DND-41 (cell line): ENCODE results near the gene ZNF740.
A peak's percentile ranks its signal among the peaks of the same experiment; 100 is the strongest.

Experiments
- ATAC-seq: fragments of 200-7000 bp; cut with Tn5 transposase; 3 replicates; pipeline ENCODE4 v1.9.1; 2021; ENCODE audit warnings: low read depth; ENCODE audit not compliant: insufficient read depth
- DNase-seq: peaks from one replicate; pipeline ENCODE4 v3.0.0-alpha.2; 2020
- H2AFZ ChIP-seq: 2 replicates; pipeline ENCODE4 v1.6.0; 2012; ENCODE audit warnings: low read depth, low read length
- H3K27ac ChIP-seq: 2 replicates; pipeline ENCODE4 v1.5.1; 2012; ENCODE audit warnings: low read length, inconsistent platforms
- H3K27me3 ChIP-seq: fragments of 200-600 bp; sonication (generic); 2 replicates; pipeline ENCODE4 v1.6.0; 2012; ENCODE audit warnings: low read length, mild to moderate bottlenecking, inconsistent platforms; ENCODE audit not compliant: insufficient read depth, poor library complexity
- H3K36me3 ChIP-seq: 2 replicates; pipeline ENCODE4 v1.5.1; 2012; ENCODE audit warnings: low read length, inconsistent platforms; ENCODE audit not compliant: insufficient read depth
- H3K4me1 ChIP-seq: 2 replicates; pipeline ENCODE4 v1.5.1; 2012; ENCODE audit warnings: mild to moderate bottlenecking, low read length; ENCODE audit not compliant: insufficient read depth
- H3K4me2 ChIP-seq: 2 replicates; pipeline ENCODE4 v1.6.0; 2012; ENCODE audit warnings: mild to moderate bottlenecking, moderate library complexity, low read length, inconsistent platforms; ENCODE audit not compliant: insufficient read depth
- H3K4me3 ChIP-seq, 2 experiments: fragments of 200-600 bp in 1 of 2; shearing (Covaris generic) in 1 of 2; 2 replicates each; pipeline ENCODE4 v1.5.1; 2012 to 2016; ENCODE audit warnings: inconsistent platforms in 2 of 2, low read length in 2 of 2, mild to moderate bottlenecking in 2 of 2, low read depth in 1 of 2, moderate library complexity in 1 of 2
- H3K79me2 ChIP-seq: 2 replicates; pipeline ENCODE4 v1.6.0; 2012; ENCODE audit warnings: low read length, inconsistent platforms; ENCODE audit not compliant: insufficient read depth
- H3K9ac ChIP-seq: 2 replicates; pipeline ENCODE4 v1.6.0; 2012; ENCODE audit warnings: low read depth, mild to moderate bottlenecking, inconsistent platforms, low read length, moderate library complexity
- H3K9me3 ChIP-seq: 2 replicates; pipeline ENCODE4 v1.5.1; 2012; ENCODE audit warnings: low read length, moderate library complexity, mild to moderate bottlenecking, inconsistent platforms; ENCODE audit not compliant: insufficient read depth, severe bottlenecking
- H4K20me1 ChIP-seq: 2 replicates; pipeline ENCODE4 v1.6.0; 2012; ENCODE audit warnings: low read length; ENCODE audit not compliant: insufficient read depth
- EZH2 ChIP-seq: IDR thresholded peaks from 3 replicates; pipeline ENCODE4 v1.6.1; 2012; ENCODE audit warnings: borderline replicate concordance, low read depth, mild to moderate bottlenecking, moderate library complexity, low read length, inconsistent platforms; ENCODE audit not compliant: severe bottlenecking
- TF ChIP-seq, protein P1 (sequence below): IDR thresholded peaks from 2 replicates; pipeline ENCODE4 v1.5.1; 2012; ENCODE audit warnings: borderline replicate concordance, low read length, moderate library complexity, mild to moderate bottlenecking; ENCODE audit not compliant: poor library complexity, severe bottlenecking; ENCODE audit errors: extremely low read depth

Gene ZNF740

DNA sequence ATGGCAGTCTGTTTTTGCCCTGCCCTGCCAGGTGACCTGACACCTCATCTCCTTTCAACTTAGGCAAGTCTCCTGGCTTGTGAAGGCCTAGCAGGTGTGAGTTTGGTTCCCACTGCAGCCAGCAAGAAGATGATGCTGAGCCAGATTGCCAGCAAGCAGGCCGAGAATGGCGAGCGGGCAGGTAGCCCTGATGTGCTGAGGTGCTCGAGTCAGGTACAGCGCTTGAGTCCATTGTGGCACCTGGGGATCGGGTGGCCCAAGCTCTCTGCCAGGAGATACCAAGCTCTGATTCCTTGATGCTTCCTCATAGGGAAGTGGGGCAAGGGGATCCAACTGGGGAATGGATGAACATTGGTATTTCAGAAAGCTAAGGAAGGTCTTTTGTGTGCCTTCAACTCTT lies 4.3 kb downstream of the ZNF740 start:
- H3K4me3 ChIP-seq, result no peak overlapping the region

DNA sequence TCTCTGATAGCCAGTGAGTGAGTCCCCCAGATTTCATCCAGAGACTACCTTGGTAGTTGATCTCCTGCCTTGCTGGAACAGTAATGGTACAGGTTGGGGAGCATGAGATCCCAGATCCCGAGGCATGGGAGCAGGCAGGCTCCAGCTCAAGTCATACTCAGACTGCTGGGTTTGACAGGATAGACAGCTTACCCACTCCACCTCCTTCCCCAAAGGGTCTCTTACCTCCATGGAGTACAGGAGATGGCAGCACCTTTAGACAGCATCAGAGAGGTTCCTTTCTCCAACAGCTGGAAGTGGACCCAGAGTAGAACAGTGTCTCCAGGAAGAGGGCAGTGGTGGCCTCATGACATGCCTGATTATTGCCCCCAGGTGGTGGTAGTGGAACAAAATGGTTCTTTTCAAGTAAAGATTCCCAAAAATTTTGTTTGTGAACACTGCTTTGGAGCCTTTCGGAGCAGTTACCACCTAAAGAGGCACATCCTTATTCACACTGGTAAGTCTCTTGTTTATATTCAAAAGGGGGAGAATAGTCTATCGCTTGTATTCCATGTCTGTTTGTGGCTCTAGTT lies 5.1 kb downstream of the ZNF740 start:
- Histone ChIP-seq H4K20me1 (peaks cover 27% of the 10 kb centered on the region), H2AFZ (no peak overlapping the region), H3K4me3 (no peak overlapping the region), H3K27me3 (no peaks in the 10 kb centered on the region), H3K9ac (no peak overlapping the region), H3K4me1 (peaks cover 29% of the 10 kb centered on the region), H3K79me2 (peaks cover 40% of the 10 kb centered on the region), H3K4me2 (no peak overlapping the region), H3K27ac (no peak overlapping the region), H3K9me3 (no peaks in the 10 kb centered on the region), H3K36me3 (peaks cover 79% of the 10 kb centered on the region)
- ATAC-seq, result no peak
- TF ChIP-seq EZH2, result no peak
- TF ChIP-seq, protein P1, sequence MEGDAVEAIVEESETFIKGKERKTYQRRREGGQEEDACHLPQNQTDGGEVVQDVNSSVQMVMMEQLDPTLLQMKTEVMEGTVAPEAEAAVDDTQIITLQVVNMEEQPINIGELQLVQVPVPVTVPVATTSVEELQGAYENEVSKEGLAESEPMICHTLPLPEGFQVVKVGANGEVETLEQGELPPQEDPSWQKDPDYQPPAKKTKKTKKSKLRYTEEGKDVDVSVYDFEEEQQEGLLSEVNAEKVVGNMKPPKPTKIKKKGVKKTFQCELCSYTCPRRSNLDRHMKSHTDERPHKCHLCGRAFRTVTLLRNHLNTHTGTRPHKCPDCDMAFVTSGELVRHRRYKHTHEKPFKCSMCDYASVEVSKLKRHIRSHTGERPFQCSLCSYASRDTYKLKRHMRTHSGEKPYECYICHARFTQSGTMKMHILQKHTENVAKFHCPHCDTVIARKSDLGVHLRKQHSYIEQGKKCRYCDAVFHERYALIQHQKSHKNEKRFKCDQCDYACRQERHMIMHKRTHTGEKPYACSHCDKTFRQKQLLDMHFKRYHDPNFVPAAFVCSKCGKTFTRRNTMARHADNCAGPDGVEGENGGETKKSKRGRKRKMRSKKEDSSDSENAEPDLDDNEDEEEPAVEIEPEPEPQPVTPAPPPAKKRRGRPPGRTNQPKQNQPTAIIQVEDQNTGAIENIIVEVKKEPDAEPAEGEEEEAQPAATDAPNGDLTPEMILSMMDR, result peak; percentile 8
- DNase-seq, result no peak

More for the DNA sequence above, 4.3 kb downstream of the ZNF740 start:
- Histone ChIP-seq H3K79me2 (peaks cover 42% of the 10 kb centered on the region), H2AFZ (no peak overlapping the region), H3K27ac (no peak overlapping the region), H3K27me3 (no peaks in the 10 kb centered on the region), H3K4me1 (peaks cover 31% of the 10 kb centered on the region), H3K4me2 (no peak overlapping the region), H3K9ac (no peak overlapping the region), H3K36me3 (peaks cover 79% of the 10 kb centered on the region), H3K9me3 (no peaks in the 10 kb centered on the region), H4K20me1 (peaks cover 27% of the 10 kb centered on the region)
- ATAC-seq (no peak), DNase-seq (no peak)
- no peak for TF ChIP-seq EZH2
- TF ChIP-seq, protein P1, result no peak

DNA sequence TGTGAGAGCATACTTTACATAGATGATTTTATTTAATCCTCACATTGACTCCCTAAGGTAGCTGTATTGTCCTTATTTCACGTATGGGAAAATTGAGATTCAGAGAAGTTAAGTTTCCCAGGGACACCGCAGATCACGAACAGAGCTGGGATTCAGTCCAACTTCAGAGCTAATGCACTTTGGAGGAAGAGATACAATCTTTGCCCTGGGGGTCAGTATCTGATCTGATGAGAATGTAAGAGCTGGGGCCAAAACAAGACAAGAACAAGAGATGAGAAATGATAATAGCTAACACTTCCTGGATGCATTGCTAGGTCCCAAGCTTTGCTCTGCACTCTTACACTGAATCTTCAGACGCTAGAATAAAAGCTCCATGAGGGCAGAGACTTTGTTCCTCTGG lies 6.2 kb downstream of the ZNF740 start:
- Histone ChIP-seq H3K9me3 (no peaks in the 10 kb centered on the region), H3K27me3 (no peaks in the 10 kb centered on the region), H3K4me1 (peaks cover 23% of the 10 kb centered on the region), H3K9ac (no peak overlapping the region), H4K20me1 (peaks cover 28% of the 10 kb centered on the region), H3K36me3 (peaks cover 86% of the 10 kb centered on the region), H3K4me3 (no peak overlapping the region), H3K4me2 (no peak overlapping the region), H3K27ac (no peak overlapping the region), H3K79me2 (peaks cover 31% of the 10 kb centered on the region), H2AFZ (no peak overlapping the region)
- DNase-seq (no peak), ATAC-seq (no peak)
- no peak for TF ChIP-seq EZH2

DNA sequence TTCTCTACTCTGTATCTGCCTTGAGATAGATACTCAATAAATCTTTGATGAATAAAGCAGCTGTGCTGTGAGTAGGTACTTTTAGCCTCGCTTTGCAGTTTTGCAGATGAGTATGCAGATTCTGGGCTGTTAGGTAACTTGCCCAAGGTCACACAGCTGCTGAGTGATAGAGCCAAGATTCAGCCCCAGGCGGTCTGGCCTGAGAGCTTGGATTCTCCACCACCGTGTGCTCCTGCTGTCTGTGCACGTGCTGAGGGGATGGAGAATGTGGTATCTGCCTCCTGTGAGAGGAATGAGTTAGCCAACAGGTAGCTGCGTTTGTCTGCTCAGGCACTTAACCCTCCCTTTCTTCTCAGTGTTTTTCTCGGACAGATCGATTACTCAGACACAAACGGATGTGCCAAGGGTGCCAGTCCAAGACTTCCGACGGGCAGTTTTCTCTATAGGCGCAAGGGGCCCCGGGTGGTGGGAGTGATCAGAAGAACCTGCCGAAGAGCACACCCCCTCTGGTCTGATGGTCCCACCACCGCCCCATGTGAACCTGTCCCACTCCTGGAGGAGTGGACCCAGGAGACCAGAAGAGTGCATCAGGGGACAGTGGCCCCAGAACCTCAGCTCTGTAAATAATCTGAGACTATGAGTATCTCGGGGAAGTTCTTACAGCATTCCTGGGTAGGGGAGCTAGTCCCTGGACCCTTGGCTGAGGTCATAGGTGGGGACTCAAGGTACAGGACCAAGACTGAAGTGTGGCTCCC lies 6.8 kb downstream of the ZNF740 start:
- ATAC-seq, result no peak
- H3K4me1 ChIP-seq, result peaks cover 17% of the 10 kb centered on the region
- H4K20me1 ChIP-seq, result peaks cover 22% of the 10 kb centered on the region; the same call in 1 of the 2 replicates

More for the DNA sequence above, 6.8 kb downstream of the ZNF740 start:
- Histone ChIP-seq H3K36me3 (peaks cover 81% of the 10 kb centered on the region), H3K4me3 (no peak overlapping the region), H3K27me3 (no peaks in the 10 kb centered on the region), H3K9ac (no peak overlapping the region), H3K9me3 (no peaks in the 10 kb centered on the region), H2AFZ (no peak overlapping the region), H3K4me2 (no peak overlapping the region), H3K79me2 (peaks cover 25% of the 10 kb centered on the region), H3K27ac (no peak overlapping the region)
- TF ChIP-seq, protein P1, result no peak
- no peak for TF ChIP-seq EZH2
- DNase-seq, result no peak
